Activated CD4-positive, CD25-positive, alpha-beta regulatory T cell (primary cell): Measurements from ENCODE around the gene SNRNP35.
"Not testable (repeated sequence)": the region's sequence is repeated elsewhere in the genome, so short reads cannot be mapped to it uniquely, and the experiment has no call there.

Experiments used
- DNase-seq, 4 experiments: peaks; one replicate each; lab custom pipeline; 2025; lab: John Stamatoyannopoulos, UW

Gene SNRNP35, protein sequence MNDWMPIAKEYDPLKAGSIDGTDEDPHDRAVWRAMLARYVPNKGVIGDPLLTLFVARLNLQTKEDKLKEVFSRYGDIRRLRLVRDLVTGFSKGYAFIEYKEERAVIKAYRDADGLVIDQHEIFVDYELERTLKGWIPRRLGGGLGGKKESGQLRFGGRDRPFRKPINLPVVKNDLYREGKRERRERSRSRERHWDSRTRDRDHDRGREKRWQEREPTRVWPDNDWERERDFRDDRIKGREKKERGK

DNA sequence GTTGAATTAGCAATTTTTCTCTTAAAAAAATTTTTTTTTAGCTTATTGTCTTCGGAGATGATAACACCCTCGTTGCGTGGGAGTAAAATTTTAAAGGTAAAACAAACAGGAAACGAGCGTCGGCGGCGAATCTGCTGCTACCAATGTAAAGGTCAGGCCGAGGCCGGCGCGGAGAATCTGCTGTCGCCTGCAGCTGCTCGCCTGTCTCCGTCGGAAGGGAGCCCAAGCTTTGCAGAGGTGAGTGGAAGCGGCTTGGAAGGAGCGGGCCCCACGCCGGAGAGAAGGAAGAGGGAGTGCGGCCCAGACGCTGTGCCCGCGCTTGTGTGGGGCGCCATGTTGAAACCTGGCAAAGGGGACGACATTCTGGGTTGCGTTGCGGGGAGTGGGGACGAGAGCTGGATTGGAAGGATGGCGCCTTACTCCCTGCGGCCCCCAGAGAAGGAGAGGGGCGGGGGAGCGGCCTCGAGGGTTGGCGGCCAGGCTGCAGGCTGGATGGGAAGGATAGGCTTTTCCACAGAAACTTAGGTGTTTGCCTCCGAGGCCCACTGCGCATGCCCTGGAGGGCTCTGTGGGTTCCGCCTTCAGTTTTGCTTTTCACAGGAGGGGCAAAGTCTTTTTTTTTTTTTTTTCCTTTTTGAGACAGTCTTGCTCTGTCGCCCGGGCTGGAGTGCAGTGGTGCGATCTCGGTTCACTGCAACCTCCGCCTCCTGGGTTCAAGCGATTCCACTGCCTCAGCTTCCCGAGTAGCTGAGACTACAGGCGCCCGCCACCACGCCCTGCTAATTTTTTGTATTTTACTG lies at the start of gene SNRNP35:
SNRNP35 (plus strand) TSS at position 160 of the 800 bp plus-strand sequence. CDS start 7,402 bp downstream, outside the sequence.
- peak; percentile 52 to 72 (median 68) for DNase-seq

DNA sequence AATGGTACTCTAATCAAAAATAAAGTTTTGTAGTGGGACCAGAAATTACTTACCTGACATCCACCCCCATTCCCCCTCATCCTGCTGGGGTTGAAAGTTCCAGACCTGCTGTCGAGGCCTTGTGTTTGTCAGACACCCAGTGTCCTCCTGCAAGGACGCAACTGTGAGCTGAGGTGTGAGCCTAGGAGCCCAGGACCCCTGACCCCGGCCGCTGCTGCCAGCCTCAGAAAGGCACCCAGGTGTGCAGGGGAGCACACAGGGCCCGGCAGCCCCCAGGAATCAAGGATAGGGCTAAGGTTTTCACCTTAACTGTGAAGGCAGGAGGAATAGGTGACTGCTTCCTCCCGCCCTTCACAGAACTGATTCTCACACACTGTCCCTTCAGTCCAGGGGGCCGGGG lies 49.3 kb upstream of the SNRNP35 start:
- DNase-seq, result not testable (repeated sequence)

DNA sequence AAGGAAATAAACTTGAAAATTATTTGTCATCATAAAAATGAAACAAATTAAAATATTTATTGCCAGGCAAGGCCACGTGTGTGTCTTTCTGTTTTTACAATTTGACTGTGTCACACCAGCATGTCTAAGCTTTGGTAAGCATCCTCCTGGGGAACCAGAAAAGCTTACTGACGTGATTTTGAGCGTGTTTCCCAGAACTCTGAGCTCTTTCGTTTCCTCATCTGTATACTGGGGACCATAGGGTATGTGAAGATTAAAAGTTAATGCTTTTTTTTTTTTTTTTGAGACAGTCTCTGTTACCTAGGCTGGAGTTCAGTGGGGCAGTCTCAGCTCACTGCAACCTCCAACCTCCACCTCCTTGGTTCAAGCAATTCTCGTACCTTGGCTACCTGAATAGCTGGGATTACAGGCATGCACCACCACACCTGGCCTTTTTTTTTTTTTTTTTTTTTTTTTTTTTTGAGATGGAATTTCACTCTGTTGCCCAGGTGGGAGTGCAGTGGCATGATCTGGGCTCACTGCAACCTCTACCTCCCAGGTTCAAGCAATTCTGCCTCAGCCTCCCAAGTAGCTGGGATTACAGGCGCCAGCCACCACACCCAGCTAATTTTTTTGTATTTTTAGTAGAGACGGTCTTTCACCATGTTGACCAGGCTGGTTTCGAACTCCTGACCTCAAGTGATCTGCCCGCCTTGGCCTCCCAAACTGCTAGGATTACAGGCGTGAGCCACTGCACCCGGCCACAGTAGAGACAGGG lies 48.5 kb upstream of the SNRNP35 start:
- DNase-seq, result not testable (repeated sequence)

DNA sequence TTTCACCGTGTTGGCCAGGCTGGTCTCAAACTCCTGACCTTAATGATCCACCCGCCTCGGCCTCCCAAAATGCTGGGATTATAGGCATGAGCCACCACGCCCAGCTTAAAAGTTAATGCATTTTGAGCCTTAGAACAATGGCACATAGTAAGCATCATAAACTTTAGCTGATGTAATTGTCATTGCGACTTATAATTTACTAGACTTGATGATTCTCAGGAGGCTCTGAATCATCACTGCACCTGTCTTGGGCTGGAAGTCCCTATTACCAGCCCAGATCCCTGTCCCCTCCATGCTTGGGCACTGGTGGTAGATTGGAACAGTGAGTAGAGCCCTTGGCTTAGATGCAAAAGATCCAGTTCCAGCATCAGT lies 47.9 kb upstream of the SNRNP35 start:
- DNase-seq, result no peak

DNA sequence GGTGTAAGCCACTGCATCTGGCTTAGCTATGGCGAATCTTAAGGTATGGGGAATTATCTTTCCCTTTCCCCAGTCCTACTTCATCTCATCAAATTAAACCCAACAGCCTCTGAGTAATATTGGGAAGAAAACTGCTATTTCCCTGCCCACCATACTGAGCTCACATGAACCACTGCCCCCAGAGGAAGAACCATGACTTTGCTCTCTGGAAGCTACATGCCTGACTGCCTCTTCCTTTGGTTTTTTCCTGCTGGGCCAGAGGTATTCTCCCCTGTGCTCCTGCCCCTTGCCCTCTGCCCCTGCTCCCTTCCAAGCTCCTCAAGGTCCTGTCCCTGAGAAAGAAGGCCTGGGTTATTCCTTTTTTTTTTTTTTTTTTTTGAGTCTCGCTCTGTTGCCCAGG lies 36.6 kb upstream of the SNRNP35 start:
- DNase-seq, result no peak

DNA sequence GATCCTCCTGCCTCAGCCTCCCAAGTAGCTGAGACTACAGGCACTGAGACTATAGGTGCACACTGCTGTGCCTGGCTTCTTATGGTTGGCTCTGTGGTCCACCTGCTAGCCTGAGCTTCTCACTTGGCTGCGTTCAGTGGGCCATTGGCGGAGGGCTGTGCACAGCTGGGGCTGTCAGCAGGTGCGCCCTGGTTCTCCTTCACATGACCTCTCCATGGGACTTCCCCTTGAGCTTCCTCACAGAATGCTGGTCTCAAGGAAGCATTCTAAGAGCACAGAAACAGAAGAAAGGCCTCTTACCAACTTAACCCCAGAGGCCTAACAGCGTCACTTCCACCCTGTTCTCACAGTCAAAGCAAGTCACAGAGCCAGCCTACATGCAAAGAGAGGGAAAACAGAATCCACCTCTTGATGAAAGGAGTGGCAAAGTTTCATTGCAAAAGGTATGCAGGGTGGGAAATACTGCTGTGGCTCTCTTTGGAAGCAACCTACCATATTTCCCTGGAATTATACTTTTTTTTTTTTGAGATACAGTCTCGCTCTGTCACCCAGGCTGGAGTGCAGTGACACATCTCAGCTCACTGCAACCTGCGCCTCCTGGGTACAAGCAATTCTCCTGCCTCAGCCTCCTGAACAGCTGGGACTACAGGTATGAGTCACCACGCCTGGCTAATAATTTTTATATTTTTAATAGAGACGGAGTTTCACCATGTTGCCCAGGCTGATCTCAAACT lies 30.7 kb upstream of the SNRNP35 start:
- no peak for DNase-seq

DNA sequence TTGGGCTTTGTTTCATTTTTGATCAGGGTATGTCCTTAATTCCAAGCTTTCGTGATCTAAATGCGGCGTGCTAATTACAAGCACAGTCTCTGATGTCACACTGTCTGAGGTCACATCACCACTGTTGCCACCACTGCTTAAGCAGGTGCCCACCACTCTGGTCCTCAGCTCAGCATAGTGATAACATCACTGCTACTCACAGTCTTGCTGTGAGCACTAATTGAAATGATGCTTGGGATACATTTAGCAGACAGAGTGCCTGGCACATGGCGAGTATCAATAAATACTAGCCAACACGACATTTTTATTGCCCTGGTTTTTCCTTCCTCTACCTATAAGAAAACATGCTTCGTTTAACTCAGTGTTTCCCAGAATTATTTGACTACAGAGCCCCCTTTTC lies 29.3 kb upstream of the SNRNP35 start:
- no peak for DNase-seq

DNA sequence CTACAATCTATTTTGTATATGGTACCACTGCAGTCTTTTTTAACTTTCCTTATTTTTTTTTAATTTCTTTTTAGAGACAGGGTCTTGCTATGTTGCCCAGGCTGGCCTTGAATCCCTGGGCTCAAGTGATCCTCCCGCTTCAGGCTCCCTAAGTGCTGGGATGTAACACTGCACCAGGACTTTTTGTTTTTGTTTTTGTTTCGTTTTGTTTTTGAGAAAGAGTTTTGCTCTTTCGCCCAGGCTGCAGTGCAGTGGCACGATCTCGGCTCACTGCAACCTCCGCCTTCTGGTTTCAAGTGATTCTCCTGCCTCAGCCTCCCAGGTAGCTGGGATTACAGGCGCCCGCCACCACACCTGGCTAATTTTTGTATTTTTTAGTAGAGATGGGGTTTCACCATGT lies 28.8 kb upstream of the SNRNP35 start:
- DNase-seq, result not testable (repeated sequence)

DNA sequence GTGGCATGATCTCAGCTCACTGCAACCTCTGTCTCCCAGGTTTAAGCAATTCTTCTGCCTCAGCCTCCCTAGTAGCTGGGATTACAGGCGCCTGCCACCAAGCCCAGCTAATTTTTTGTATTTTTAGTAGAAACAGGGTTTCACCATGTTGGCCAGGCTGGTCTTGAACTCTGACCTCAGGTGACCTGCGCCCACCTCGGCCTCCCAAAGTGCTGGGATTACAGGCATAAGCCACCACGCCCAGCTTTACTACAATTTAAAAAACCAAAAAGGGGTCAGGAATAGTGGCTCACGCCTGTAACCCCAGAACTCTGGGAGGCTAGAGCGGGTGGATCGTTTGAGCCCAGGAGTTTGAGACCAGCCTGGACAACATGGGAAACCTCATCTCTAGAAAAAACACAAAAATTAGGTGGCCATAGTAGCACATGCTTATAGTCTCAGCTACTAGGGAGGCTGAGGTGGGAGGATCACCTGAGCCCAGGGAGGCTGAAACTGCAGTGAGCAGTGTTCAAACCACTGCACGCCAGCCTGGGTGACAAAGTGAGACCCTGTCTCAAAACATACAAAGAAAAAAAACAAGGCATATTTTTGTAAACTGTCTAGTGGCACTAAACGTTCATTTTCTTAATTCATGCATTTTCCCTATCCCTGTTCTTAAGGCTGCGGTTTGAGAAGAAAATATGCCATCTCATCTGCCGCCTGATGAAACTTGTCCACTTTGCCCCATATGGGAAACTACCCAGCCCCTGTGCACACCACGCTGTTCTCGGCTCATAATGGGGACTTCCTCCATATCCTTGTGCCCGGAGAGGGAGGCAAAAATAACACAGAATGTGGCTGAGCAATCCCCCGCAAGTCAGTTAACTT lies 25.8 kb upstream of the SNRNP35 start:
- not testable (repeated sequence) for DNase-seq

DNA sequence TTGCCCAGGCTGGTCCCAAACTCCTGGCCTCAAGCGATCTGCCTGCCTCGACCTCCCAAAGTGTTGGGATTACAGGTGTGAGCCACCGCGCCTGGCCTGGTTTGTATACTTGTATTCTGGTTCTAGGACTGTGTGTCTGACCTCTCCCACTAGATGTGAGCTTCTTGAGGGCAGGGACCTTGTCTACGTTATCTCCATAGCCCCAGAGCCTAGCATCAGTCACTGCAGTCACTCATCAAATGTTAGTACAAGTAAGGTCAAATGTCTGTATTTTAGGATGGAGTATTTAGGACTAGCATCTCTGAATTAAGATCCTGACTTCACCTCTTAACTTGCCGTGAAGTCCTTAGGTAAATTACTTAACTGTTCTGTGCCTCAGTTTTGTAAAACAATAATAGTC lies 24.3 kb upstream of the SNRNP35 start:
- DNase-seq, result no peak

DNA sequence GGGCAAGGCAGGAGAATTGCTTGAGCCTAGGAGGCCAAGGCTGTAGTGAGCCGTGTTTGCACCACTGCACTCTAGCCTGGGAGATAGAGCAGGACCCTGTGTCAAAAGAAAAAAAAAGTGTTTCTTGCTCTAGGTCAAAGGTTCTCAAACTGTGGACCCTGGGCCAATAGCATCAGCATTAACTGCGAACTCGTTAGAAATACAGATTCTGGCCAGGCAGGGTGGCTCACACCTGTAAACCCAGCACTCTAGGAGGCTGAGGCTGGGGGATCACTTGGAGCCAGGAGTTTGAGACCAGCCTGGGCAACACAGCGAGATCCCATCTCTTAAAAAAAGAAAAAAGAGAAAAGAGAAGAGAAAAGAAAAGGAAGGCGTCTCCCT lies 22.3 kb upstream of the SNRNP35 start:
- DNase-seq, result no peak

DNA sequence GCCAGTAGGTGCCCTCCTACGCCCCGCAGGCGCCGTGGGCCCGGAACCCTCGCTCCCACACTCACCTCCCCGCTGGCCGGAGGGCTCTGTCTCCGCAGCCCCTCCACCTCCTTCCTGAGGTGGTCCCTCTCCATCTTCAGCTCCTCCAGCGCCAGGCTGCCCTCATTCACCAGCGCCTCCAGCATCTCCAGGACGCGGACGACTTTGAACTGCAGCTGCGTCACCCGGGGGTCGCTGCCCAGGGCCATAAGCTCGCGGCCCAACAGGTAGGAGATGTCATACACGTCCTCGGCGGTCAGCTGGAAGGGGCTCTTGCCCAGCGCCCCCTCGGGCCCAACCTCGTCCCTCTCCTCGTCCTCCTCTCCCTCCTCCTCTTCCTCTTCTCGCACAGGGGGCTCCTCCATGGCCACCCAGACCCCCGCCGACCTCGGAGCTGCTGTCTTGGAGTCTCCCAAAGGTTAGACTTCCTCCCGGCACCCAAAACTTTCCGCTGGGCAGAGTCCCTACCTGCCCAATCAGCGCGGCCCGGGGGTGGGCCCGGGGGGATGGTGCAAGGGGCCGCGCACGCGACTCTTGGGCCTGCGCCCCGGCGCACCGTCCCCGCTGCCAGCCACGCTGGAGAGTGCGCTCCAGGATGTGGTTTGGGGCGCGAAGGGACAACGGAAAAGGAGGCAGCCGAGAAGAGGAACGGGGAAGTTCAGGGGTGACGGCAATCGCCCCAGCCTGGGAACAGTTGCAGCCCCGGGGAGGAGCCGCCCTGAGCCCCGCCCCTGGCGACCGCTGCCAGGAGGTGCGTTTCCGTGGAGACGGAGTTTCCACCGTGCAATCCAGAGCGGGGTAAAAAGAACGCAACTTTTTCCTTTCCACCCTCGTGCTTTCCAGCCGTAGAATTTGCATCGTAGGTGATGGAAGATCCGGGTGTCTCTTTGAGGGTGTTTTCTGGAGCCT lies 21.6 kb upstream of the SNRNP35 start, which contains the start of gene RILPL2:
RILPL2 (minus strand) TSS at position 668 of the 948 bp plus-strand sequence; CDS start at position 404, 264 bp downstream.
- DNase-seq, result peak; percentile 66 to 78 (median 76)

DNA sequence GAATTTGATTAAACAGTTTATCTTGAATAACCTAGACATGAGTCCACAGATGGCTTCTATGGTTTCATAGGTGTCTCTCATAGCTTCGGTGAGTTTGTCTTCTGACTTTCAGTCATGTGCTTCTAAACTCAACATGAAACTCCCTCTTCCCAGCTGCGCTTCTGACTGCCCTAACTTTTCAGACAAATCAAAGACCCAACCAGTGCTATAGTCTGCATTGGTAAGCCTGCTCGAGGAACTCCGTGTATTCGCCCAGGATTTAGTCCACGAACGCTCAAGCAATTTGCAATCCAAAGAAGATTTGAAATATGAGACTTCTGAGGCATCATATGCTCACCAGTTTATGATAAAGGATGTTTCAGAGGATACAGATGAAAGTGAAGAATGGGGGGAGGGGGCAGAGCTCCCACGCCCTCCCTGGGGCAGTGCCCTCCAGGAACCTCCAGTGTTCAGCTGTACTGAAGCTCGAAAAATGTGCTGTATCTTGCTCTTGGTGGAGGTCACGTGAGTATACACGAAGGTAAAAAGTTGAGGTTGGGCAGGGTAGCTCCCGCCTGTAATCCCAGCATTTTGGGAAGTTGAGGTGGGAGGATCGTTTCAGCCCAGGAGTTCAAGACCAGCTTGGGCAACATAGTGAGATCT lies 16.3 kb upstream of the SNRNP35 start:
- DNase-seq, result no peak

DNA sequence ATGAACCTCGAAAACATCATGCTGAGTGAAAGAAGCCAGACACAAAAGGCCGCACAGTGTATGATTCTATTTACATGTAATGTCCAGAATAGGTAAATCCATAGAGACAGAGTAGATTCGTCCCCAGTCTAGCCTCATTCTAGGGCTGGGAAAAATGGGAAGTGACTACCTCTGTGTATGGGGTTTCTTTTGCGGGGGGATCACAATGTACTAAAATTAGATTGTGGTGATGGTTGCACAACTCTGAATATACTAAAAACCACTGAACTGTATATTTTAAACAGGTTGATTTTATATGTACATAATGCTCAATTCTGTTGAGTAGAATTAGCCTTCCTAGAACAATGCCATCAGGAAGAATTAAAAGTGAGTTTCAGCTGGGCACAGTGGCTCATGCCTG lies 15.2 kb upstream of the SNRNP35 start:
- no peak for DNase-seq

DNA sequence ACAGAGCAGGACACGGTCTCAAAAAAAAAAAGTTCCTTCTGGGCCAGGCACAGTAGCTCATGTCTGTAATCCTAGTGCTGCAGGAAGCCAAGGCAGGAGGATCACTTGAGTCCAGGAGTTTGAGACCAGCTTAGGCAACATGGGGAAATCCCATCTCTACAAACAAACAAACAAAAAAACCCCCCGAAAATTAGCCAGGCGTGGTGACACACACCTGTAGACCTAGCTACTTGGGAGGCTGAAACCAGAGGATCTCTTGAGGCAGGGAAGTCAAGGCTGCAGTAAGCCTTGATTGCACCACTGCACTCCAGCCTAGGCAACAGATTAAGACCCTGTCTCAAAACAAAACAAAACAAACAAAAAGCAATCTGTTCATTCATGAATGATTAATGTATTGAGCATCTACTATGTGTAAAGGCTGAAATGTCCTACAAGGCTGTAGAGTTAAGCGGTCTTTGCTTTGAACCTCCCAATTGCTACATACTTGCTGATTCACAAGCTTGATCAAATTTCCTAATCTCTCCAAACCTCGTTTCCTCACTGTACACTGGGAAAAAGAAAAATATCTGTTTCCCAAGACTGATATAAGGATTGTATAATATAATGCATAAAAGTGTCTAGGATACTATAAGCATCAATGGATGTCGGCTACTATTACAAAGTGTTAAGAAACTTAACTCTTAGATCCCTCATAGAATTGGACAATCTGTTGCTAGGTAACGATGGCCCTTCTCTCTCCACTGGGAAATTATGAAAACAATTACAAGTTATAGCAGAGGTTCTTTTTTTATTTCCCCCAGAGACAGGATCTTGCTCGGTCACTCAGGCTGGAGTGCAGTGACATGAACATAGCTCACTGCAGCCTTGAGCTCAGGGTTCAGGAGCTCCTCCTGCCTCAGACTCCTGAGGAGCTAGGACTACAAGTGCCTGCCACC lies 13.6 kb upstream of the SNRNP35 start:
- no peak for DNase-seq

DNA sequence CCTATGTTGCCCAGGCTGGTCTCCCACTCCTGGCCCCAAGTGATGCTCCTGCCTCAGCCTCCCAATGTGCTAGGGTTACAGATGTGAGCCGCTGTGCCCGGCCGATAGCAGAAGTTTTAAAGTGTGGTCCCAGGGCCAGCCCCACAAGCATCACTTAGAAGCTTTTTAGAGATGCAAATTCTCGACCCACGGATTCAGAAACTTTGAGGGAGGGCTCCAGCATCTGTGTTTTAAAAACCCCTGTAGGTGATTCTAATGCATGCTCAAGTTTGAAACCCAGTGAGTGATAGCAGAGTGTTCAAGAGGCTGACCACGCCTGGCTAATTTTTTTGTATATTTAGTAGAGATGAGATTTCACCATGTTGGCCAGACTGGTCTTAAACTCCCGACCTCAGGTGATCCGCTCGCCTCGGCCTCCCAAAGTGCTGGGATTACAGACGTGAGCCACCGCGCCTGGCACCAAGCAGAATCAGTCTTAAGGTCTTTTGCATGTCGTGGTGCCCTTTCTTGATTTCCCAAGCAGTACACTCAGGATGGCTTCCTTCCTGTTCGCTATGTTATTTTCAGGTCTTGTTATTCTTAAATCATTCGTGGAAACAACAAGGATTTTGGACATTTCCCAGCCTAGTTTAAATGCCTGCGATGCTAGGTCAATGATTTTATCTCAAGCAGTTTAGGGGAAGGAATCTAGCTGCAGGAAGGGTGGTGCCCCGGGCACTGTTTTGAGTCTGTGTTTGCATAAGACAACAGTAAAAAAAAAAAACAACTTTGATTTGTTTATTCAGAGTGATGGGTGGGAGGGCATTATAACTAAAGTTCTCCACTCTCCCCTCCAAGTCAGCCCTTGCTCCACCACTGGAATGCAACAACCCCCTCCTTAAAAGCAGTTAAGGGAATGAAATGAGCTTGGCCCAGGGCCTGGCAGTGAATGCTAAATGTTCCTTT lies 12.3 kb upstream of the SNRNP35 start:
- DNase-seq, result no peak

DNA sequence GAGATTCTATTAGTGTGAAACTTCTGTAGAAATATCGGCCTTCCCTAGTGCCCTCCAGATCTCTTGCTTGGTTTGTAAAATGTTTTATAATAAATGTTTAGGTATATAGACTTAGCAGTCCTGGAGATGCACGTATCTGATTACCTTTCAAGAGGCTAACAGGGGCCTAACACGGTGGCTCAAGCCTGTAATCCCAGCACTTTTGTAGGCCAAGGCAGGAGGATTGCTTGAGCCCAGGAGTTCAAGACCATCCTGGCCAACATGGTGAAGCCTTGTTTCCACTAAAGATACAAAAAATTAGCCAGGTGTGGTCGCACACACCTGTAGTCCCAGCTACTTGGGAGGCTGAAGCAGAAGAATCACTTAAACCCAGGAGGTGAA lies 11.6 kb upstream of the SNRNP35 start:
- no peak for DNase-seq
